Stimulated activated CD4-positive, alpha-beta T cell treated with anti-CD3 and anti-CD28 coated beads, Interleukin-2, amount 100 ng/mL, for 48 hours (primary cell): ENCODE measurements around the gene SLC38A4.

Source experiments
- DNase-seq, 2 donors: peaks; one replicate each; pipeline ENCODE4 v3.0.0-alpha.2; 2020

SLC38A4 gene

DNA sequence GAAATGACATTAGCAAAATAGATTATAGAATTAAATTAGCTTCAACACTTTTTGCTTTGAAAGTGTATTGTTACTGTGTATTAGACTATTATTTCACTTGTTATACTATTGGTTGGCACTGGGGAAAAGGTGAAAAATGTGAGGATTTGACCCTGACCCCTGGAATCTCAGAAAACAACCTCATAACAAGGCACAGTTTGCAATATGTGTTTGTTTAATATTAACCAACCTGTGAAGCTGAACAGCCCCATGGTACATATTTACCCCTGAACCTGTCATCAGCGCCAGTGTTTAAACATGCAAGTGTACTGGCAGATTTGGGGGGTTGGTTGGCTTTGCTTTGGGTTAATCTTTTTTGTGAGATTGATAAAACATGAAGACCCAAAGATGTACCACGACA lies 11.7 kb downstream of the SLC38A4 start:
- DNase-seq: no peak

DNA sequence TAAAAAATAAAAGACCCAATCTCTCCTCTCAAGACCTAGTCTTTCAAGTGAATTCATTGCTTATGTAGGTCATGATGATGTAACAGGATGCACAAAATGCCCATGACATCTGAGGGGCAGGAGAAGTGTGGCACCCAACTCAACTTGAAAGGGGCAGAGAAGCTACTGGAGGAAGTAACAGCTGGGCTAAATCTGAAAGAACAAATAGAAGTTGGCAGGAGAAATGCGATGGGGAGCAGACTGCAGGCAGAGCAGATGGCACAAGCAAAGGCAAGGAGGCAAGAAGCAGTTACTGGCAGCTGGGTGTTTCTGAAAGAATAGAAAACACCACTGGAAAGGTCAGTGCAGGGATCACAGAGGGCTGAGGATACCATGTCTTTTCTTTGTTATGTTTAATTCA lies 14.6 kb downstream of the SLC38A4 start:
- no peak for DNase-seq

DNA sequence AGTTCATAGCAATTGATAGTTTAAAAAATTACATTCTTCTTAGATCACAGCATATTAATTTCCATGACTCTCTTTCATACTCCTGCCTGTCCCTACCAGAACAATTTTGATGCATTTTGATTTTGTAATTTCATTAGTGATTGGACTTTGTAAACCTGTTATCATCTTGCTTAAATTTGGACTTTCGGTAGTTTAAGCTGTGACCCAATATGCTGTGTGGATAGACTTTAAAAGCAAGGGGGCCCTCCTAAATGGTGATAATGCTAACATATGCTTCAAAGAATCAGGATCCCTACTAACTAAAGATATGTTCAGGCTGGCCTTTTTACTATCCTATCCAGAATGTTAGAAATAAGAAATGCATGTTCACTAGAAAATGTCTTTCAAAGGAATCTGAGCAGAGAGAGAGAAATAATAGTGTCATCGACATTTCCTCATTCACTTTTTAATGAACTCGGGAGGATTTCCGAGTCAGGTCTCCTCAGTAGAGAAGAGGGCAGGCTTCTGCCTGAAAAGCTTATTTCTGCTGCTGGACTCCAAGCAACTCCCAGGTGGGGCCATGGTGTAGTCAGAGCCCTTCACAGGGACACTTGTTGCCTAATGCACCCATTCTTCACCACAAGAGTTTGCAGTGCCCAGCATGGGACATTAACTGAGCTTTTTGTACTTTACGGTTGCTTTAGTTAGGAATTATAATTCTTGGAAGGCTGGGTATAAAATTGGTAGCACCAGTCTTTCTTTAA lies 16.7 kb downstream of the SLC38A4 start:
- no peak for DNase-seq

DNA sequence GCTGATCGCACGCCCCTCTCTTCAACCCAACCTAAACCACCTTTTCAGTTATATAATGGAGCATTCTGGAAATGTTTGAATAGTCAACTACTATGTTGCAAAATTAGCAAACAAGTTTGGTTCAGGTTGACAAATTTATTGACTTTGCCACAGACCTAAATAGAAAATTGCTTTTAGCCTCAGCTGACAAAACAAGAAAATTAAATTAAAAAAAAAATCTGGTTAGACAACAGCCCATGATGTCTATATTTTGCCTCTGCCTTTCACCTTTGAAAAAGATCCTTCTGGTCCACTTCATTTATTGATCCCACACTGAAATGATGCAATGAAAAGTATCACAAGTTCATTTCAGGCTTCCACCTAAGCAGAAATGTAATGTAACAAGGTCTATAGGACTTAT lies 17.5 kb downstream of the SLC38A4 start:
- DNase-seq: no peak

DNA sequence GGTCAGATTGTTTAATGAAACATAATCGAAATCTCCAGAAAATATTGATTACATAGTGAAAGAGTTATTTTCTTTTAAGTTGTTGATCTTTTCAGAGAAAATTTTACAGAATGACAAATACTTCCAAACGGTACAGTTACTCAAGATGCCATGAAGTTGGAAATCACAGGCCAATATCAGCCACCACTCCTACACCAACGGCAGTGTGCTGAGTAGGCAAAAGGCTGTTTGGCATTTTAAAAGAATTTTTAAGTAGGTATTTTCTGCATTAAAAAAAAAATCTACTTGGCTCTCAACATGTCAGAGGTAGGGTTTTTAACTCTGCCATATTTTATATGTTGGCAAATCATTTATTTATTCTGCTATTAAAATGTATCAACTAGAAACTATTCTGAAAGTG lies 21.7 kb downstream of the SLC38A4 start:
- DNase-seq: no peak

DNA sequence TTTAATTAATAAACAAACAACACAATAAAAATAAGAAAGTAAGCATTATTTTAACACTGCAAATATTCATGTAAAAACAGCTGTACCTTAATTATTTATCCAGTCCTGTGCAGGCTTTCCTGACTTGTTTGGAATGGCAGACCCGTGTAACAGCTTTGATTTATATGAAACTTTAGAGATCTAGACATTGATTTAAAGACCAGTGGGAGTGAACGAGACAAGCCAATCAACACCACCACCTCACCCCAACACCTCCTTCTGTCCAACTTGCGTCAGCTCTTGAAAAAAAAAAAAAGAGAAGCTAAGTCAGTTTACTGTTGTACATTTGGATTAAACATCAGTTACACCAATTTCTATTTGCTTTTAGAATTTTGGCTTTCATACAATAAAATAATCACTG lies 22.3 kb downstream of the SLC38A4 start:
- no peak for DNase-seq

DNA sequence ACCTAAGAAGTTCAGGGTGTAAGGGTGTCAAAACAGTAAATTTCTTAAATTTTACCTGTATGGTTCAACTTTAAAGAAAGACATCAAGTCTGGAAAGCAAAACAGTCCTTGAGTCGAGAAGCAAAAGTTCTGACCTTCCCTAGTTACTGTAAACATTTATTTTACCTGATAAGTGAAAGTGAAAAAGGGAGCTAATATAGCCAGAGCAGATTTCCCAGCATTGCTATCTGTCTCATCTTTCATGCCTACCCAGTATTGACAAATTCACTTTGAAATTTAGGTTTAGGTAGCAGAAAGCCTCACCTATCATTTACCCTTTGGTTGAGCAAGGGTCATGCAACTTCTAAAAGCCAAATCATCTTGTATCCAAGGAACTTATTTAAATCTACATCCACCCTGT lies 24.5 kb downstream of the SLC38A4 start:
- DNase-seq: no peak

DNA sequence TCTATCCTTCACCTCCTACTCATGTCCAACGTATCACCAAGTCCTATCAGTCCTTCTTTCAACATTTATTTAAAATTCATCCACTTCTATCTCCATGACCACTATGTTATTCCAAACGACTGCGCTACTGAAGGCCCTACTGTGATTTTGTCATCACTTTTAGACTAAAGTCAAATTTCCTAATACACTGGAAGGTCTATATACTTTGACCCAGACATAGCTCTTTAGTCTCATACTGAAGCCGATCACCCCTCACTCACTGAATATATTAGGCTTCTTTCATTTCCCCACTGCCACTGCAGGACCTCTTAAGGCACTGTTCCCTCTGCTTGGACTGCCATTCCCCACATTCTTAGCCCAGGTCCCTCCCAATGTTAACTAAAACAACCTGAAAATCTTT lies 25.6 kb downstream of the SLC38A4 start:
- no peak for DNase-seq

DNA sequence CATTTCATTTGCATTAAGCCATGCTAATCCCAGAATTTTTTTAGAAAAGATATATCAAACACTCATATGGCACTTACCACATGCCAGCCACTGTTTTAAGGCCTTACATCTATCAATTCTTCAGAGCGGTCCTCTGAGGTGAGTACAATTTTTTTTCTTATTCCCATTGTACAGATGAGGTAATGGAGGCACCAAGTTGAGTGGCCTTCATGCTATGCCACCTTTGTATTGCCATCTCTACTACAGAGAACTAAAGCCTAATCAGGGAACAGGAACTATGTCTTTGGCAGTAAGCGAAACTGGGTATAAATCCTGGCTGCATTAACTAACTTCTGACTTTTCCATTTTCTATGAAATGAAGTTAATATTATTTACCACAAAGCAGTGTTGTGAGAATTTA lies 27.1 kb downstream of the SLC38A4 start:
- no peak for DNase-seq

DNA sequence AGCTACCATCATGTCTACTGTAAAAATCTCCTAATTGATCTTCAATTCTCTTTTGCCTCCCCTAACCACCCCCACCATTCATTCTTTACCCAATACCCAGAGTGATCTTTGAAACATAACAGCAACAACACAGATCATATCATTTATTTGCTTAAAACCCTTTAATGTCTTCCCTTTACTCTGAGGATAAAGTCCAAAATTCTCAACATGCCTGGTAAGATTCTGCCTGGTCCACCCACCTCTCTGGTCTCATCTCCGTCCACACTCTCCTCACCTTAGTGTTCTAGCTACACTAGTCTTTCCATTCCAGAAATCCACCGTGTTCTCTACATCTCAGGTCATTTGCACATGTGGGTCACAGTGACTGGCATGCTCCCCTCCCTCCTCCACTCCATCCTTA lies 27.7 kb downstream of the SLC38A4 start:
- no peak for DNase-seq

DNA sequence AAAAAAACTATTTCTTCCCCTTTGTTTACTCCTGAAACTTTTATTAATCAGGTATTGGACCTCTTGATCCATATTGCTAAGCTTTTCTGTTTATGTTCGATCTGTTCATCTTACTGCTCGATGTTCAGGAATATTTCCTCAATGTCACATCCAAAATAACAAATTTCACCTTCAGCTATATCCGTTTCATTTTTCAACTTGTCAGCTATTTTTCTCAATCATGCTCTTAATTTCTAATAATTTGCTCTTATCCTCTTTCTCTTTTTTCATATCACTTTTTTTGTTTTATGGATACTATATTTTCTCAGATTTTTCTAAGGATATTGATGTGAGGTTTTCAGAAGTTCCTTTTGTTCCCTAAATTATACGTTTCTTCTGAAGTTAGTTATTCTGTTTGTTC lies 29.8 kb downstream of the SLC38A4 start:
- no peak for DNase-seq

DNA sequence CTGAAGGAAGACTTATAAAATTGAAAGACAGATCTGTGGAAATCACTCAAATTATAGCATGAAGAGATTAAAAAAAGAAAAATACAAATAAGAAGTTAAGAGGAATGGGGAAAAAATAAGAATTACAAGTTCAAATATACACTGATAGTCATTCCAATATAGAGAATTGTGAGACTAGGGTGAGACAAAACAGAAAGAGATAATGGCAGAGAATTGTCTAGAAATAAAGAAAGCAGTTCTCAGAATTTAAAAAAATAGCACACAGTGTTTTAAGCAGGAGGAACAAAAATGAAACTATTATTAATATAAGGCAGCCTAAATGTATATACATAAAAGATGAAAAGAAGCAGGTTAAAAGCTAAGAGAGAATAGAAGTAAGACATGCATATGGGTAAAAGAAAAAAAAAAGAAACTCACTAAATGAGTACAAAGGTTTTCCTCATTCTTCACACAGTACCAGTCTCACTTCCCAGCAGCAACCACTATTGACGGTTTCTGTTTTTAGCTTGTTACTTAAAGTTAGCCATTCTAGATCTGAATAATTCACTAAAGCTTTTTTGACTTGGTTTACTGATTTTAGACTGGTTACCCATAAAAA lies 31.1 kb downstream of the SLC38A4 start:
- DNase-seq: no peak

DNA sequence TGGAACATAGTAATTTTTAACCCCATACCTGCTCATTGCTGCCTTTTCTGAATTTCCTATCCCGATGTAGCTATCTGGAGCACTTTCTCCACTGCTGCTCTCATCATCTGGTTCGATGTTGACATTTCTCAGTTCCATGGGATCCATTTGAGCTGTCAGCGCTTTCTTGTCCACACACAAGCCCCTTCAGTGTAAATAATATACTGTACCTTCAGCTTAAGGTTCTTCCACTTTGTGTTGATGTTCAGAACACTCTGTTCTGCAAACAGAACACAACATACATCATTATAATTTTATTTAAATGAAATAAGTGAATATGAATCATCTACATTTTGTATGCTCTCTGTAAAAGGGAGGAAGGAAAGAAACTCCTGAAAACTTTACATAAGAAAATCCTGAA lies 32.9 kb downstream of the SLC38A4 start:
- no peak for DNase-seq

DNA sequence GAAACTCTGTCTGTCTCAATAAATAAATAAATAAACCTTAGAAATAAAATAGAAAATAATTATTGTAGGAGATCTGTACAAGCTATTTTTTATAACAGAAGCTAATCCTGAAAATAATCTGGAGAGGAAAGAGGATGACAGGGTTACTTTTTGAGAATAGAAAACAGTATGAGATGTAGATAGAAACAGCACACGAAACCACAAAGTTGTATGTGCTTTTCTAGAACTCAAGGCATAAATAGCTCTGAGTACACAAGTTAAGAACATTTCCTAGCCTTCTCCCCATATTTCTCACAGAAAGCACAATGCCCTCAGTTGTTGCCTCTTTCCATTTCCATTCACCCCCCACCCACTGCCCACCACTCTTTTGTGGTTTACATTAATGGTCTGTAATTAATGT lies 35.7 kb downstream of the SLC38A4 start:
- DNase-seq: no peak

DNA sequence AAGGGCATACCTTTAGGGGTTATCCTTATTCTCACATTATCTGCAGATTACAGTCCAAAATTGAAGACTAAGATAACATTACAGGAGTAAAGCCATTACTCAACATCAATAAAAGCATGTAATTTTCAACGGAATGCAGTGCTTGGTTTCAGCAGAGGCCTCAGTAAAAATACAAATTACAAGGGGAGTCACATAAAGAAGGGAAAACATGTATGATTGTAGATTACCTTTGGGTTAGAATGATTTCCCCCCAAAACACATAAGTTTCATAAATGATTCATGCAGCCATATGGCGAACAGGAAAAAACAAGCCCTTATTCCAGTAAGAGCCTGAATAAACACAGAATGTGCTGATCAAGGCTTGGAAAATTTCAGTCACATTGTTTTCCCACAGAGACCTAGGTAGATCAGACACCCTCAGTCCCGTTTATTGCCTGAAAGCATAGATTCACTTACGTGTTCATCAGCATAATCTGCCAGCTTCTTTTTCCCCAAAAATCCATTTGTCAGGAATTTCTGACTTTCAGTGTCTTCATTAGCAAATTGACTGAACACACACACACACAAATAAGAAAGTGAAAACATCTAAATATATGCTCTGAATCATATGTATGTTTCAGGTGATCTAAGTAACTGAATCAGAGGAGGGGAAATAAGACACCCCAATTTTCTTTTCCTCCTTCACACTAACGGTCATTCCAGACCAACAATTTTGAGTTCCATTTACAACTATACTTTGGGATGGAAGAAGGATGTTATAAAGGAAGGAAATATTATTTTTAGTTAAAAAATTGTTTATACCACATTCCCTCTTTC lies 37.5 kb downstream of the SLC38A4 start:
- DNase-seq: no peak

DNA sequence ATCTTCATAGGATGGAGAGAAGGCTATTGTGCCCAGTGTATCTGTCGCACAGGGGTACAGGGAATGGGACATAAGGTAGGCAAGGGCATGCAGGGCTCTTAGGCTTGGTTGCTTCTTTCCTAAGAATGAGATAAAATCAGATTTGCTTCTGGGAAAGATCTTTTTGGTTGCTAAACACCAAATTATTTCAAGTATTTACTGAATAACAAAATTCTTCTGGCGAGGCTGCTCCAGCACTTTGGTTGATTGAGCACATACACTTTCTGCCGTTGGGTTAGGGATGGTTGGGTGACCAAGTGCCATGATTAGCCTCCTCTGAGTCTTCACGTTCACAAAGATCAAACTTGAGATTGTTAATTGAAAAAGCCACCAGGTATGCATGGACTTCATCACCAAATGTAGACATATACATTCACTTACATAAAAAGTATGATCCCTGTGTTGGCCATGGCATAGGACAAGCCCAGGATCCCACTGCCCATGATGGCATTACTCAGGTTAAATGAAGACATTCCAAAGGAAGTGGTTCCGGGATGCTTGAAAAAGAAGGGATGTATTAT lies 38.2 kb downstream of the SLC38A4 start:
- DNase-seq: no peak

DNA sequence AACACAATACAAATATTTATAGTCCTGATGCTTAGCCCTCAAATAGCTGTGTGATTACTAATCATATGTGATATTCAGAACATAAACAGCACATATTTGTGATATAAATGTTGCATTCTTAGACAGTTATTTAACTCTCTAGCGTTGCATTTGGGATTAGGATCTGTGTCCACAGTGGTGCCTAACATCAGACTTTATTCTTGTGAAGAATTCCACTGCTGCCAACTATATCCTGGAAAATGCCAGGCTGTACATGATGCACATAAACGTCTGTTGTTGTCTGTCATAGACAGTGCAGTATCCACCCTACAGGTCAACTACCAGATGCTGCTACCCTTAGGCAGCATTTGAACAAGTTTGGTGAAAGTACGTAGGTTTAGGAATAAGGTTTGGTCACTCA lies 39.0 kb downstream of the SLC38A4 start:
- no peak for DNase-seq

DNA sequence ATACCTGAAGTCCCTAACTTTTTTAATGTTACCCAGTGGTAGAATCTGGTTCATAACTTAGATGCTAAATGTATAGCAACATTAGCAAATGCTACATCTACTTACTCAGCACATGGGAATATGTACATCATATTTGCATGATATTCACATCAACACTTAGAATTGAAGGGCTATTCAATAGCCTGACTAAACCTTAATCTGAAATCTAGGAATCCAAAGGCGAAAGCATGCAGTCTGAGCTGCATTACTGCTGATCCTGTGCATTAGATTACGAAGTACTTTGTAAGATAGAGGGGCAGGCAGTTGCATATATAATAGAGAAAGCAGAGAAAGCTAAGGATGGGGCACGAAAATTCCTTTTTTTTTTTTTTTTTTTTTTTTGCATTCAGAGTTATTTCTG lies 40.4 kb downstream of the SLC38A4 start:
- DNase-seq: no peak

DNA sequence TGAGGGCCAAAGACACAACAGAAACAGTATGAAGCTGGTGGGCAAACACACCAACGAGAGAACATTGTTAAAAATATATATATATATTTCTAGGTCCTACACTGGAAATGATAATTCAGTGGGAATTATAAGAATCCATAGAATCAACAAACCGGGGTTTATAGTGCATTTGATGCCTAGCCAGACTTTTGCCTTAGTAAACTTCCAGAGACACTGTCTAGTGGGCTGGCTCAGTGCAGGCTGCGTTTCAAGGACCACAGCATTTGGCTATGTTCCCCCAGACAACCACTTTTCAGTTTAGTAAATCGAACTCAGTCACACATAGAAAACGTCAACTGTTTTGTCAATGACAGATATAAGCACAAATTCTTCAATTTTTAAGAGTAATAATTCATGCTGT lies 41.9 kb downstream of the SLC38A4 start:
- DNase-seq: no peak

DNA sequence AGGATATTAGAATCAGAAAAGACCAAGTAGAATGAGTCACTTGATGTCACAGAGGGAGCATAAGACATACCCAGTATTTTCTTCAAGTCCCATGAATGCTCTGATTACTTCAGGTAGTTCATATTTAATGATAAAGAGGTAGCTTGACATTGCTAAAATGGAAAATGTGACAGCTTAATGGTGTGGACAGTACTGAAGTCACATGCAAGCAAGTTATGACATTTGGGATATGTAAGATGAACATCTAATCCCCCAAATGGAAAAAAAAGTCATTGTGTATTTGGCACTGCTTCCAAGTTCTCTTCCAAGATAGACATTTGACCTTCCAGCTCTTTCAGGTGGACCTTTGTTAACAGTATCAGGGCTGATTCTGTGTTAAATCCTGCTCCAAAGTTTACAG lies 45.9 kb downstream of the SLC38A4 start:
- no peak for DNase-seq

DNA sequence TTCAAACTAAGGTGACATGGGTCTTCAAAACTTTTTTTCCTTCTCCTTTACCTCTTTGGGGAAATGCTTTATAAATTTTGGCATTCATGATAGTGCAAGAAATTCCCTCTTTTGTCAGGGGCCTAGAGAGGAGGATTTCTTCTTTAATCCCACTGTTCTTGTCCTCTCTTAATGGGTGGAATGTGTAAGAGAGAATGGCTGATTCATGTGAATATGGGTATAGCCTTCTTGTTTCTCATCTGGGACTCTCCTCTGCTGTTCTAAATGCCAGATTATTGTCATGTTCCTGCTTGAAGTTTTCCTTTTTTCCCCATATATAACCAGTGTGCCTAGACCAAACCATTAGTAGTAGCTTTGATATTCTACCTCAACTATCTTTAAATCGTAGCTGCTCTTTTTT lies 46.7 kb downstream of the SLC38A4 start:
- DNase-seq: no peak

DNA sequence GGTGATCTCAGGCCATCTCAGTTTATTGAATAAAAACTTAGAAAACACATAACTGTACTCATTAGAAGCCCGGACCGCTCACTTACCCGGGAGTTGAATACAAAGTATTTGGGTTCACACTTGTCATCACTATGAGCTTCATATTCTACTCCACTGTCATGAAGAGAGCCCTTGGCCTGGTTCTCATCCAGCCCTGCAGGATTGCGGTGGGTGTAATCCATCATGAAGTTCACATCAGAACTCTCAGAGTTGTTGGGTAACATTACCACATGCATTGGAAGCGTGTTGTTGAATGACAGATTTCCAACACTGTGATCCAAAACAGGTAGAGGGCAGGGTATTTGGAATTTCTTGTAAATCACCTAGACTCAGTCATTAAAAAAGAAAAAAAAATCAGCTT lies 47.4 kb downstream of the SLC38A4 start:
- DNase-seq: no peak

DNA sequence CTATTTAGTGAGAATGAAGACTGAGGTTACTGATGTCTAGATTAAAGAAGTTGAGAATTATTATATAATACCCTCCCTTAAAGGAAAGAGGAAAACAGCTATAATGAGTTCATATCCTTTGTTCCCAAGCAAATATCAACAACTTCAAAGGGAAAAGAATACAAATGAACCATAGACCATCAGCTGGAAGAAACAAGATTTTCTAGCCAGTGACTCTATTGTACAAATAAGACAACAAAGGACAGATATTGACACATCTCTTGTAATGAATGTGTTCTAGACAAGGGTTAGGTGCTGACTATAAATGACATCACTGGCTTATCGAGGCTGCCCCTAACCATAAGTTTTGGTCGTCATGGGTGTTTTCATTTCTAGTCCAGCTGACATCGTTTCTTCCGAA lies 48.2 kb downstream of the SLC38A4 start:
- no peak for DNase-seq

DNA sequence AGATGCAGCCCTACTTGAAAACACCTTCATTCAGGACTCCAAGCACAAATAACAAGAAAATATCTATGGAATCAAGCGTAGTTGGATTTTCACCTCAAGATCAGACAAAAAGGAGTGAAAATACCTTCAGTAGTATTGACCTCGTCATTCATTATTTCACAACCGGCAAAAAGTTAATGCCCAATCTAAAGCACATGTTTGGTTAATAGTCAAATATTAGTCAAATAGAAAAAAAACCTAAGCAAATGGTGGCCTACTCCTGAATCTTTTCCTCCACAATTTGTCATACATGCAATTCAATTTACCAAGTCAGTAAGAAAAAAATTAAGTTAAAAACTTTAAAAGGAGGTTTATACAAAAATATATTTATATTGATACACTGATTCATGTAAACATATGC lies 50.0 kb downstream of the SLC38A4 start:
- no peak for DNase-seq
